H1 (cell line): ENCODE measurements around the gene SP5. TPM values are rescaled to one million over a fixed set of nuclear protein-coding genes. Genes with fewer than 3 reads are reported as not detected.

Experiments
- ATF2 ChIP-seq: IDR thresholded peaks from 2 replicates; pipeline ENCODE4 v1.6.1; 2012; ENCODE audit warnings: low read length, inconsistent platforms
- BCL11A ChIP-seq, 2 experiments: IDR thresholded peaks; one replicate each; pipeline ENCODE4 v1.6.1; 2011; ENCODE audit warnings: low read depth in 2 of 2, low read length in 2 of 2, mild to moderate bottlenecking in 2 of 2
- EZH2 ChIP-seq: fragments of 200-600 bp; sonication (generic); IDR thresholded peaks from 2 replicates; pipeline ENCODE4 v1.7.1; 2012; ENCODE audit warnings: low read depth, mild to moderate bottlenecking, moderate library complexity, low read length, inconsistent platforms; ENCODE audit not compliant: severe bottlenecking
- KDM1A ChIP-seq: fragments of 200-600, 300-600 bp; sonication (generic); IDR thresholded peaks from 2 replicates; pipeline ENCODE4 v1.7.1; 2016; ENCODE audit warnings: mild to moderate bottlenecking, low read length, borderline replicate concordance
- NRF1 ChIP-seq: IDR thresholded peaks from 2 replicates; pipeline ENCODE4 v1.6.1; 2011; ENCODE audit warnings: mild to moderate bottlenecking, low read depth, low read length, improper control_type of control experiment
- POLR2A ChIP-seq, 2 experiments: IDR thresholded peaks; 1 replicate in 1 of 2; 2 replicates in 1 of 2; pipeline ENCODE4 v1.6.1; 2011; ENCODE audit warnings: low read depth in 2 of 2, low read length in 2 of 2, mild to moderate bottlenecking in 2 of 2; ENCODE audit errors: control extremely low read depth in 1 of 2
- RNF2 ChIP-seq: fragments of 200-900, 300-1000 bp; sonication (generic); IDR thresholded peaks from 2 replicates; pipeline ENCODE4 v1.7.1; 2016; ENCODE audit warnings: borderline replicate concordance, low read depth, mild to moderate bottlenecking, antibody characterized with exemption, low read length; ENCODE audit not compliant: poor library complexity, severe bottlenecking; ENCODE audit errors: missing control alignments
- SUZ12 ChIP-seq: fragments of 200-600 bp; sonication (generic); IDR thresholded peaks from 2 replicates; pipeline ENCODE4 v1.6.1; 2012; ENCODE audit warnings: mild to moderate bottlenecking, inconsistent platforms, low read length, moderate library complexity, mixed read lengths
- TAF1 ChIP-seq: IDR thresholded peaks from 2 replicates; pipeline ENCODE4 v1.6.1; 2011; ENCODE audit warnings: mild to moderate bottlenecking, low read depth, low read length
- TEAD4 ChIP-seq: IDR thresholded peaks from 2 replicates; pipeline ENCODE4 v1.6.1; 2012; ENCODE audit warnings: low read depth, low read length, inconsistent platforms, mixed read lengths
- polyA plus RNA-seq, 7 experiments: library from polyadenylated mRNA; depleted of rRNA in 3 of 7; stranded (reverse) in 5 of 7; unstranded in 2 of 7; fragments of >200 nt in 5 of 7; fragments of 200-250 nt in 2 of 7; gene quantifications; 1 replicate in 5 of 7; 2 replicates in 1 of 7; 4 replicates in 1 of 7; pipeline versions ENCODE4 v1.2.1 to v1.2.3, GENCODE V29; 2011 to 2013; ENCODE audit warnings: missing spikeins in 2 of 7, mixed read lengths in 2 of 7
- total RNA-seq: library from RNA; stranded (reverse); fragmentation: NEBNext Ultra II Directional; extraction: Animal tissue kit (Norgen Biotek cat#: 25700); gene quantifications from 2 replicates; pipeline ENCODE4 v1.2.1, GENCODE V29; 2021

Gene SP5
- total and polyA plus RNA-seq, 2 of the 8 experiments (the other 6 are each of a cell fraction or from before 2014, with no cell fraction given) = 0.17 TPM; not detected in 1

- no peak; the same call in 1 of the 2 replicates for TF ChIP-seq SUZ12
- peak; percentile 19; the same call in 1 of the 2 replicates for TF ChIP-seq NRF1
- 0 out of 2 replicates have a peak, but pooled peaks have one; percentile 10 for TF ChIP-seq TEAD4
- TF ChIP-seq TAF1 = no peak
- peak; percentile 9; the same call in 1 of the 2 replicates for TF ChIP-seq KDM1A
- no peak for TF ChIP-seq ATF2
- no peak for TF ChIP-seq BCL11A (IDR thresholded peaks at IDR 0.05; ENCODE audit: low read depth in 2 of 2, low read length in 2 of 2)
- no peak for TF ChIP-seq RNF2
- TF ChIP-seq EZH2 = no peak
- no peak for TF ChIP-seq POLR2A (IDR thresholded peaks at IDR 0.05; ENCODE audit: control extremely low read depth in 1 of 2, low read depth in 2 of 2, low read length in 2 of 2)
Observed at GRCh38 chr2:170711774-170712652, 3.1 kb upstream of the SP5 start (continued).
